NCI-H128 (cell line): ENCODE measurements around the gene IRS4.

ENCODE experiments used
- DNase-seq: peaks from one replicate; lab custom pipeline; 2025; ENCODE audit not compliant: unreplicated experiment; lab: John Stamatoyannopoulos, UW

Gene IRS4

DNA sequence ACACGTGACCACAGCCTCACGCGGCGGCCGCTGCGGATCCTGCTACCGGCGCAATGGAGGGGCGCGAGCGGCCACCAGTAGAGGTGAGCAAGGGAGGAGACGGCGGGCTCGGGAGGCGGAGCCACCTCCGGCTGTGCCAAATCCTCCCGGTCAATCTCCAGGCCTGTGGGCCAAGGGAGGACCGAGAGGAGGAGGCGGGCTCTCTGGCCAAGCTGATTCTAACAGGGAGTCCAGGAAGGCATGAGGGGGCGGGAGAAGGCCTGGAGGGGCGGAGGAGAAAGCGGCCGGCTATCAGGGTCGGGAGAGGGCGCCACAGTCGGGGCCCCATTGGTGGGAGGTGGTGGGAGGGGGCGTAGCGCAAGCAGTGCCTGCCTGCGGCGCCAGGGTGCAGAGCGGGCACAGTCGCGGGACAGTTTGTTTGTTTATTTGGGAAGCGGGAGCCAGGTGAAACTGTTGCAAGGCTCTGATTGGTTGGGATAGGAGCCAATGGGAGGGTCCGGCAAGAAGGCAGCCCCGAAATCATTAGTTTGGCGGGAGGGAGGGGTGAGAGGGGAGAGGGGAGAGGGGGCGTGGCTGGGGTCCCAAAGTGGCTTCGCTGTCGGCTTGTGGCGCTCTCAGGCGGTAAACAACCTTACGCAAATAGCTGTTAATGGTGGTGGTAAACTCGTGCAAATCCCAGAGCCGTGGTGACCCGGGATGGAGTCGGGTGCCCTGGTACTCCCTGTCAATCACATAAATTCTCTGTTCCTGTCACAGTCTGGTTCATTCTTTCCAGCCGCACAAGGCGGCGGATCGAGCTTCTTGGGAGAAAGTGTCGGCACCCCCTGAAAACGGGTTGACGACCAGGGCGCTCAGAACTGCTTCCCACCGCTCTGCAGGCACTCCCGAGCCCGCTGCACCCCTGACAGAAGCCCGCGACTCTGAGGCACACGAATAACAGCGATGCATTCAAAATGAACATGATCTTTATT is at the start of gene IRS4:
Gene IRS4 (minus strand): TSS at position 55 of the 971 bp plus-strand sequence.
- DNase-seq, result no peak

DNA sequence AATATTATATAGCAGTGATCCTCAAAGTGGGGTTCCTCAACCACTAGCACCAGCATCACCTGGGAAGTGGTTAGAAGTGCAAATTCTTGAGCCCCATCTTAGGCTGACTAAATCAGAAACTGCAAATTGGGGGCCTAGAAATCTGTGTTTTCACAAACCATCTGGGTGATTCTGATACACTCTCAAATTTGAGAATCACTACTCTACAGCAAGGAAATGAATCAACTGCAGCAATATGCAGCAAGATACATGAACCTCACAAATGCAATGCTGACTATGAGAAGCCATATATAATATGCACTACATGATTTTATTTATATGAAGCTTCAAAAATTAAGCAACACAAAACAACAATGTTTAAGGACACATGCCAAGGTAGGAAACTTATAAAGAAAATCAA is 36.2 kb upstream of the IRS4 start:
- DNase-seq, result no peak

DNA sequence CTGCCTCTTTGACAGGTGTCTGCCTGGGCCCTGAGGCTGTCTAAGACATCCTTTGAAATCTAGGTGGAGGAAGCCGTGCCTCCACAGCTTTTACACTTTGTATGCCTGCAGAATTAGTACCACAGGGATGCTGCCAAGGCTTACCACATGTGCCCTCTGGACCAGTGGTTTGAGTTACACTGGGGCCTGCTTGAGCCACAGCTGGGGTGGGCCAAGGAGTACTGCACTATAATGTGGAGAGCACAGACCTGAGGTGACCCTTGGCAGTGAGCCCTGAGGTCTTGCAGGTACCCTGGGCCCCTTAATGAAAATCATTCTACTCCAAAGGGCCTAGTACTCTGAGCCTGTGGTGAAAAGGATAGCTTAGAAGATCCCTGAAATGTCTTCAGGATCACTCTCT is 27.2 kb upstream of the IRS4 start:
- no peak for DNase-seq

DNA sequence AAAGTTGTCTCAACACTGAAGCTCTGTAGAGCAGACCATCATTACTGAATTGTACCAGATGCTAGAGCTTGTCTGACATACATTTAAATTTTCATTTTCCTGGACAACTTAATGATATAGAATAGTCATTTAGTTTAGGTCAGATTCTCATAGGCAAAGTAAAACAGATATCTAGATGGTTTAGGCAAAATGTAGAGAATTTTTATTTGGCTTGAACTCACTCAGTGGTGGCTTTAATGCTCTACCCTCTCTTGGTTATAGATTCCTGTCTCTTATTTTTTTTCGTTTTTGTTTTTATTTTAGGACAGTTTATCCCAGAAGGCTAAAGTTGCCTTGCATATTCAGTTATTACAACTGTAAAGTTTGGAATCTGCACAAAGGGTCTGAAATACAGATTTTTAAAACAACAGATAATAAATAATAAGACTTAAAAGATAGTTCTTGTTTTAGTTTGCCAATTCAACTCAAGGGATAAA is 4.0 kb upstream of the IRS4 start:
- DNase-seq, result no peak

DNA sequence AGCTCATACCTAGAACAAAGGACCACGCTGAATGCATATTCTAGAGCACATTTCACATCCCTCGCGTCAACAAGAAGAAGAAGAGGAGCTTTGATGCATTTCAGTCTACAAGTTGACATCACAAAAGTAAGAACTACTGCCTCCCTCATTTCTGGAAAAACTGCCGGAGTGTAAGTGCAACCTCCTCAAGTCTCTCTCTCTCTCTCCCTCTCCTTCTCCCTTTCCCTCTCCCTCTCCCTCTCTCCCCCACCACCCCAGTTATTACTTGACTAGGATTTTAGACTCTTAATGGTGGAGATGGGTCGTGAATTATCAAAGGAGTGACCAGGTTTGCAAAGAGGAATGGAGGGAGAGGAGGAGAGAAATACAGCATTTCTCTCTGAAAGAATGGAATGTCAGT is 1.4 kb upstream of the IRS4 start:
- DNase-seq, result no peak

DNA sequence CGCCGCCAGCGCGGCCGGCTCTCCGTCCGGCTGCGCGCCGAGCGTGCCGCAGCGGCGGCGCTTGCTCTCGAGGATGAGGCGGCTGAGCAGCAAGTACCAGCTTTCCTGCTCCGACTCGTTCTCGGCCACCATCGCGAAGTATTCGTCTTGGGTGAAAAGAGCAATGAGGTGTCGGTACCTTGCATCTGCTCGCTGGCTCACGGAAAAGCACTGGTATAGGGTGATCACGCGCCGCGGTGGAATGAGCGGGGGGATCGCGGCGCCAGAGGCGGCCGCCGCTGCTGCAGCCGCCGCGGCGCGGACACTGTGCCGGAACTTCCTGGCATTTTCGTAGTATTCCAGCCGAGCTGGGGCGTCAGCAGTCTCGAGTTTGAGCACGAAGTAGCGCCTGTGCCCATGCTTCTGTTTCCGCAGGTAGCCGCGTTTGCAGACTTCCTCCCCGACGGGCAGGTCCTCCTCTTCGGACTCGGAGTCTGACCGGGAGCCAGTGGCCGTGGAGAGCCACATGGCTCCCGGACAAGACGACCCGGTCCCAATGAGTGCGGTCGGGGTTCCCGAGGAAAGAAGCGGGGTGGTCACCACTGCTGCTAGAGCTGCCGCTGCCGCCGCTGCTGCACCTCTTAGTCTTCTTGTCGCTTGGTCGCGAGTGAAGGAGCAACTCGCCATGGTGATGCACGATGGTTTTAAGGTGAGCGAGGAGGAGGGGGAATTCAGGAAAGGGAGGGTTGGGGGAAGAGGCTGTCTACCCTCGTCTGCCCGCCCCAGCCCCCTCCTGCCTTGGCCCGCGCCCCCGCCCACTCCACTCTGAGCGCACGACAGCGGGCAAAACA is 469 bp downstream of the IRS4 start:
- DNase-seq, result no peak

DNA sequence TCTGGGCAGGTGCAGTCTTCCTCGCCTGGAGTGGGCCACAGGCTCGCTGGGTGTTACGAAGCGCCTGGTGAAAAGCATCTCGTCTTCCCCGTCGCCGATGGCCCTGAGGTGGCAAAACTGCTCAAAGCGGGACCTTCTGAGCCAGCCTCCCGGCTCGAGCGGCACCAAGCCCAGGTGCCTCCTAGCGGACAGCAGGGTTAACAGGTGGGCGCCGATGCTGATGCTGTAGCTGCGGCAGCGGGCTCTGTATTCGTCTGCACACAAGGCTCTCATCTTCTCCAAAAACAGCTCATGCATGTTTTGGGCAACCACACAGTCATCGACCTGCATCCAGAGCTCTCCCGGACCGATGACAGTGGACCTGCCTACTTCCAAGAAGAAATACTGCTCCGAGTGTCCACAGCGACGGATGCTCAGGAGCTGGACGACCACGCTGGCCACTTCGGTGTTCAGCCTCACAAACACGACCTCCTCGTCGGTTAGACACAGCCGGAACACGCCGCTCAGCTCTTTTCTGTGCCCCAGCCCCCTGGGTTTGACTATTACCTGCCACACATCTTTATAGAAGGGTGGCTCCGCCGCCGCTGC is 1.2 kb downstream of the IRS4 start:
- DNase-seq, result no peak

DNA sequence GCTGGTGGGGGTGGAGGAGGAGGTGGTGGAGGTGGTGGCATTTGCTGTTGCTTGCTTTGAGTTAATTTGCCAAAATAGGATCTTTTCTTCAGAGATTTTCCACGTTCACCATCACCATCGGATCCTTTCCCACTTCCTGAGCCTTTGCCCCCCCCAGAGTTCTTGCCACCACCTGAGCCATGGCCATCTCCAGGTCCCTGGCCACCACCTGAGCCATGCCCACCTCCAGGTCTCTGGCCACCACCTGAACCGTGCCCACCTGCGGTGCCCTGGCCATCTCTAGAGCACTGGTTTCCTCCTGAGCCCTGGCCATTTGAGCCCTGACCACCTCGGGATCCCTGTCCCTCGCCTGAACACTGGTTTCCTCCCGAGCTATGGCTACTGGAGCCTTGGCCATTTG is 1.9 kb downstream of the IRS4 start:
- no peak for DNase-seq

DNA sequence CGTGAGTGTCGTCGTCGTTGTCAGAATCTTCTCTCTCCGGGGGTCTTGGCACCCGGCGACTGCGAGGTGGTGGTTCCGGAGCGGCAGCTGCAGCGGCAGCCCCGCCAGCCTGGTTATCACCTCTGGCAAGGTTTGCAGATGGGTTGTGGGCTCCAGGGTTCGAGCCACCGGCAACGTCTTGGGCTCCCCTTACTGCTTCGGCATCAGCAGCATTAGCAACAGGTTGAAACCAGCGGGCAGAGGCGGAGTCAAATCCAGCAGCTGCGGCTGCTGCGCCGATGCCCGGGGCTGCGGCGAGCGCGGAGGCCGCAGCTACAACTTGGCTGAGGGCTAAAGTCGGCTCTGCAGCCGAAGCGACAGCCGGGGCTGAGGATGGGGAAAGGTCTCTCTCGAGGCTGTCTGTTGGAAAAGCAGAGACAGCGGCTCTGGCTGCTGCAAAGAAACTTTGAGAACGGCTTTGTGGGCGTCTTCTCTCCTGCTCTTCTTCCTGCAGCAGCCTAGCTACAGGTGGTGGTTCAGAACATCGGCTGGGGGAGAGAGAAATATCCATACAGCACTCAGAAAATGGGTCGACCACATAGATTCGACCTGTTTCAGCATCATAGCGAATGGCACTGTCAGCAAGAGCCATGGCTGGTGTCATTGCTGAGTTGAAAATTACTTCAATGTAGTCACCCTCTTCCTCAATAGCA is 3.6 kb downstream of the IRS4 start:
- DNase-seq, result no peak

DNA sequence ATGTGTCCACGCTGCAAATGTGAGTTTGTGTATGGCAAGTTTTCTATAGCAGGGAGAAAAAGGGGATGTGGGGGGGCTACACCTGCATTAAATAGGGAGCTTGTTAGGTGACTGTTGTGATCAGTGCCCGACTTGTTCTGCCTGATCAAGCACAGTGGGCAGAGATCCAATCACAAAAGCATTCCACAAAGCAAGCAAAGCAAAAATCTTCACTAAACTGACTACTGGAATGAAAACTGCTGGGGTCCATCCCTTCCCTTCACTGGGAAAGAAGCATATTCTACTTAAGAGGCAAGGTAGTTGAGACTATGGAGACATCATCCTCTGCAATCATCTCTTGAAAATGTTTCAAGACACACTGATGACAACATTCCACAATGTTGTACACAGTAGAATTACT is 5.2 kb downstream of the IRS4 start:
- no peak for DNase-seq

DNA sequence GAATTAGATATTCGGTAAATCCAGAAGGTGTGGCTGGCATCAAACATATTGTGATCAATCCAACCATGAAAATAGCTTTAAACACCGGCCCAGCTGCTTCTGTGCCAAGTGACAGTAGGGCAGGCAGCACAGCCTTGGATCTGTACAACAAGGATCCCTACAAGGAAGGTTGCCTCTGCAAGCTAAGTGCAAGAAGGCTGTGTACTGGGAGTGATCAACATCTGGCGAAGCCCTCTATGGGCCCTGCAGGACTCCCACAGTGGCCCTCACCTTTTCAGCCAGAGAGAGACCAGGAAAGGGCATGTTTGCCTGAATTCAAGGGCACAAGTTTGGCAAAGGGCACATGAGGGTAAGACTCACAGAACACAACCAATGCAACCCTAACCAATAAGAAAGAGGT is 9.6 kb downstream of the IRS4 start:
- DNase-seq, result no peak

DNA sequence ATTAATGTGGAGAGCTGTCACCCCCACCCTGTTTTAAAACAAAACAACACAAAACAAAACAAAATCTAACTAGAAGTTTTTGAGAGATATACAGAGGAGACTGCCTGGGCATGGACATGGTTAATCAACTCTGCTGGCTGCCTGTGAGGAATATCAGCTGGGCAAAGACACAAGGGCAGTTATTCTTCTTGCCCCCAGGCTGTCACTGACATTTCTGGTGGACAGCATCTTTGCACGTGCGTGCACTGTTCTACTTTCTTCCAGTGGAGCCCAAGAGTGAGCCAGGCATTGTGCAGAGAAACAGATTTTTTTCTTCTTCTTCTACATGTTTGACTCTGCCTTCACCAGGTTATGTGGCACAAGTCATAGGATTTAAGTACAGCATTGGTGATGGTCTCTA is 13.8 kb downstream of the IRS4 start:
- DNase-seq, result no peak

DNA sequence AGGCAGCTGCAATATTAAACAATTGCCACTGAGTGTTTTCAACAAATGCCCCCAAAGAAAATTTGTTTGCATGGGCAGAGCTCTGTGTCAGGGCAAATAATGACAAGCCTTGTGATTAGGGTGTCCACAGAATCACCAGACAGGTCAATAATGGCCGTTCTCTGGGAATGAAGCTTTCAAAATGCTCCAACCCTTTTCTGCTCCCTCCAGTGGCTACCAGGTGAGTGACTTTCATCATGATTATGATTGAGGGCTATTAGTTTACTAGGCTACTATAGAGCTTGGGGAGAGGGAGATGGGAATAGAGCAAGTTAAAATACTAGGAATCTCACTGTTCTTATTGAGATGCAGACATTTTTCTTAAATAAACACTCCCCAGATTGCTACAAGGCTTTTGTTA is 23.5 kb downstream of the IRS4 start:
- no peak for DNase-seq

DNA sequence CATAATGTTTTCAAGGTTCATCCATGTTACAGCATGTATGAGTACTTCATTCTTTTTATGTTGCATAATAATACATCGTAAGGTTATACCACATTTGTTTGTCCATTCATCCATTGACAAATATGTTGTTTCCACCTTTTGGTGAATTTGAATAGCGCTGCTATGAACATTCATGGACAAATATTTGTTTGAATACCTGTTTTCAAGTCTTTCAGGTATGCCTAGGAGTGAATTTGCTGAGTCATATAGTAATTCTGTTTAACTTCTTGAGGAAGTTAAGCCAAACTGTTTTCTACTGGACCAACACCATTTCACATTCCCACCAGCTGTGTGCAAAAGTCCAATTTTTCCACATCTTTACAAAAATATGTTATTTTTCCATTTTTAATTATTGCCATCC is 31.5 kb downstream of the IRS4 start:
- no peak for DNase-seq

DNA sequence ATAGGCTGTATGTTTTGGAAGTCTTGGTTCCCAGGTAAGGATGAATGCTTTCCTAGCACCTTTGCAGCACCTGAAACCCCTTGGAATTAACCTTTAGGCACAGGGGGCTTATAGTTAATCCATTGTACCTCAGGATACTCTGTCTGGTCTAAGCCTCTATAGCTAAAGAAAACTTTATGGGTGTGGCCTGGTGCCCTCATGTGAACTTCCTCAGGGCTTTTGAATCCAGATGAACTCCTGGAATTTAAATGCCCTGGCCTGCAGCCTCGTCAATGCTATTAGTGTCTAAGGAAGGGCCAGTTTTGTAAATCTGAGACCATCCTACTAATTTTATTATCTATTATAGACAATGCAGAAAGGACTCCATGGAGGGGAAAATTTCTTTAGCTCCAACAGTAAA is 33.8 kb downstream of the IRS4 start:
- no peak for DNase-seq

DNA sequence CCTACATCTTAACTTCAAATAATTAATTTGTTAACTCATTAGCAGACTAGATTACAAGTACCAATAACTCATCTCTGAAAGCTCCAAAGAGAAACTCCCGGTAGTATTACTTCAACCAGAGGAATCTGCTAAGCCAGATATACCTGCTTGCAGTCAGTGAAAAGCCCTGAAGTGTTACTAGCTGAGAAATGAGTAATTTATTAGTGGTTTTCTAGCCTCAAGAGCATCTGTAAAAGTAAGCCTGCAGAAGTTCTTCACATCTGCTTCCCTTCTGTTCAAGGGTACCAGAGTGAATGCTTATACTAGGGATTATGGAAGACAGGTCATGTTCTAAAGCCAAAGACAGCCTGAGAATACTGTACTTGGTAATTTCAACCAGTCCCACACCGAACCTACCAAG is 34.7 kb downstream of the IRS4 start:
- no peak for DNase-seq

DNA sequence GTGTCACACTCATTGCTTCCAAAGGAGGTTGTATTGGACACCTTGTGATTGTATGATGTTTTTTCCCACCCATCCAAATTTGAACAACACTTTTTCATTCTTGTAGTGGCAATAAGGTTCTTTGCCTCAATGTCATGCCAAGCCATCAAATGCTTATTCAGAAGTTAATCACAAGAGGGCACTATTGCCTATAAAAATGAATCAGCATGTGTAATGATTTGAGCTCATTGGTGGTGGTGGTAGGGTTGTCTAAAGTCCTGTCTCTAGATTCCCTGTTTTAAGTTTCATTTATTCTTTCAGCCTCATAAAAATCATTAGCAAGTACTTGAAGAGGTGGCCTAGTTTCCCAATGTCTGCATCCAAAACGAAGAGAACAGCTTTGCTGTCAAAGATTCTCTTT is 37.0 kb downstream of the IRS4 start:
- no peak for DNase-seq

DNA sequence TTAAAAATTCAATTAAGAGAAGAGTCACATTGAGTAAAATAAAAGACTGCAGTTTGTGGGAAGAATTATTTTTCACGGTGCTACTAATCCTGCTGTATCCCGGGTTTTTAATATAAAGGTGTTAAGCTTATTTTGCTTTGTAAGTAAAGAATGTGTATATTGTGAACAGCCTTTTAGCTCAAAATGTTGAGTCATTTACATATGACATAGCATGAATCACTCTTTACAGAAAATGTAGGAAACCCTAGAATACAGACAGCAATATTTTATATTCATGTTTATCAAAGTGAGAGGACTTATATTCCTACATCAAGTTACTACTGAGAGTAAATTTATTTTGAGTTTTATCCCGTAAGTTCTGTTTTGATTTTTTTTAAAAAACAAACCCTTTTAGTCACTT is 39.7 kb downstream of the IRS4 start:
- DNase-seq, result no peak
